B cell (primary cell): Measurements from ENCODE around the gene CDC42BPG.

Experiments used
- EZH2 ChIP-seq: IDR thresholded peaks from 2 replicates; pipeline ENCODE4 v1.6.1; 2012; ENCODE audit warnings: borderline replicate concordance, low read depth, mild to moderate bottlenecking, moderate library complexity, low read length; ENCODE audit not compliant: insufficient read depth, poor library complexity, severe bottlenecking
- TF ChIP-seq, protein P1 (sequence below): fragments of 200-600 bp; IDR thresholded peaks from one replicate; pipeline ENCODE4 v1.8.0; 2022; ENCODE audit warnings: antibody characterized with exemption, mild to moderate bottlenecking

DNA sequence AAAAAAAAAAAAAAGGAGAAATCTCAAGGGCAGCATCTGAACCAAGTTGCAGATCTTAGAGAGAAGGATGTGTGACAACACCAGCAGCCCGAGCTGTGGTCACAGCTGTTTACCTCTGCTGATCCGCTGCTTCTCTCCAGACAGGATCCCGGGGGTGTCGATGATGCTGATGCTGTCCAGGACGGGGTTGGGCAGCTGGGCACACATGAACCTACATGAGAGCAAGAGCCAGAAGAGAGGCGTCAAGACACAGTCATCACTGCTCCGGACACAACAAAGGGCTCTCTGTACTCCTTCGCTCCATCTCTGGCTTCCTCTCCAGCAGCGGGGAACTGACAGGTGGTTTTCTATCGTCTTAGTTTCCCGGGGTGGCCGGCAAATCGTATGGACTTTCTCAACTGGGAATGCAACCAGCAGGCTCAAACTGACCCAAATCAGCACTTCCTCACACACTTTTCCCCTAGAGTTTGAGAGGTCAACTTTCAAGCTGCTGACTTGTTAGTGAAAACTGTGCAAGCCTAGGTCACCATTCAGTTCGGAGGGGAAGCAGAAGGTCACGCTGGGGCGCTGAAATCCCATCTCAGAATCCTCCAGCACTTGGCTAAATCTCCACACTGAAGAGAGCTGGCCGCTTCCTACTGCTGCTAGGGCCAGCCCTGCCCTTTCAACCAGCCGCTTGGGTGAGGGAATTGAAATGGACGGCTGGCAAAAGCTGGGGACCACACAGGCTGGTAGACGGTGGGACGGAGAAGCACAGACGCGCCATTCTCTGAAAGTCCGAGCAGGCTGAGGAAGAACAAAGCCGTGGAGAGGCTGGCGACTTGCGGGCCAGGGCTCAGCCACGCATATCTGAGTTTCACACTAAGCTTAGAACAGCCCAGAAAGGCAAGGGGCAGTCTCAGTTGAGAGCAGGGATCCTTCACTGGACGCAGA lies 30.1 kb upstream of the CDC42BPG start:
- TF ChIP-seq EZH2 = no peak
- TF ChIP-seq, protein P1, sequence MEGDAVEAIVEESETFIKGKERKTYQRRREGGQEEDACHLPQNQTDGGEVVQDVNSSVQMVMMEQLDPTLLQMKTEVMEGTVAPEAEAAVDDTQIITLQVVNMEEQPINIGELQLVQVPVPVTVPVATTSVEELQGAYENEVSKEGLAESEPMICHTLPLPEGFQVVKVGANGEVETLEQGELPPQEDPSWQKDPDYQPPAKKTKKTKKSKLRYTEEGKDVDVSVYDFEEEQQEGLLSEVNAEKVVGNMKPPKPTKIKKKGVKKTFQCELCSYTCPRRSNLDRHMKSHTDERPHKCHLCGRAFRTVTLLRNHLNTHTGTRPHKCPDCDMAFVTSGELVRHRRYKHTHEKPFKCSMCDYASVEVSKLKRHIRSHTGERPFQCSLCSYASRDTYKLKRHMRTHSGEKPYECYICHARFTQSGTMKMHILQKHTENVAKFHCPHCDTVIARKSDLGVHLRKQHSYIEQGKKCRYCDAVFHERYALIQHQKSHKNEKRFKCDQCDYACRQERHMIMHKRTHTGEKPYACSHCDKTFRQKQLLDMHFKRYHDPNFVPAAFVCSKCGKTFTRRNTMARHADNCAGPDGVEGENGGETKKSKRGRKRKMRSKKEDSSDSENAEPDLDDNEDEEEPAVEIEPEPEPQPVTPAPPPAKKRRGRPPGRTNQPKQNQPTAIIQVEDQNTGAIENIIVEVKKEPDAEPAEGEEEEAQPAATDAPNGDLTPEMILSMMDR = no peak
